Fibroblast of lung (primary cell): ENCODE results near the gene COG5. TPM values are rescaled to one million over a fixed set of nuclear protein-coding genes. Genes with fewer than 3 reads are reported as not detected.

Source experiments
- DNase-seq, 2 donors: peaks; one replicate each; pipeline versions ENCODE4 v3.0.0 to v3.0.0-alpha.2; 2010; ENCODE audit warnings: low read depth in 2 of 2
- H2AFZ ChIP-seq: 2 replicates; pipeline ENCODE4 v1.5.1; 2012; ENCODE audit warnings: low read length, control low read depth, inconsistent platforms
- H3K27ac ChIP-seq: 2 replicates; pipeline ENCODE4 v1.5.1; 2011; ENCODE audit warnings: low read length, control low read depth; ENCODE audit not compliant: insufficient read depth
- H3K27me3 ChIP-seq: 2 replicates; pipeline ENCODE4 v1.5.1; 2011; ENCODE audit warnings: mild to moderate bottlenecking, low read length; ENCODE audit not compliant: control insufficient read depth, insufficient read depth
- H3K36me3 ChIP-seq: 2 replicates; pipeline ENCODE4 v1.5.1; 2011; ENCODE audit warnings: low read length; ENCODE audit not compliant: control insufficient read depth, insufficient read depth
- H3K4me1 ChIP-seq: 2 replicates; pipeline ENCODE4 v1.5.1; 2011; ENCODE audit warnings: low read length; ENCODE audit not compliant: control insufficient read depth, insufficient read depth; ENCODE audit errors: extremely low read depth
- H3K4me2 ChIP-seq: 2 replicates; pipeline ENCODE4 v1.5.1; 2011; ENCODE audit warnings: low read length, control low read depth; ENCODE audit not compliant: insufficient read depth; ENCODE audit errors: extremely low read depth
- H3K4me3 ChIP-seq, 4 experiments: fragments of 200-600 bp in 1 of 4; sonication (generic) in 1 of 4; replicated peaks in 1 of 4; 2 replicates each; pipeline ENCODE4 v1.5.1; 2011 to 2016; ENCODE audit warnings: low read length in 4 of 4, low read depth in 3 of 4, mild to moderate bottlenecking in 3 of 4, control low read depth in 2 of 4, inconsistent platforms in 1 of 4, mixed read lengths in 1 of 4; ENCODE audit not compliant: insufficient read depth in 1 of 4; ENCODE audit errors: control extremely low read depth in 1 of 4
- H3K79me2 ChIP-seq: 2 replicates; pipeline ENCODE4 v1.5.1; 2012; ENCODE audit warnings: mild to moderate bottlenecking, low read length, inconsistent platforms; ENCODE audit not compliant: control insufficient read depth, insufficient read depth
- H3K9ac ChIP-seq: 2 replicates; pipeline ENCODE4 v1.5.1; 2011; ENCODE audit warnings: mild to moderate bottlenecking, low read length, control low read depth; ENCODE audit not compliant: insufficient read depth
- H3K9me3 ChIP-seq: 2 replicates; pipeline ENCODE4 v1.5.1; 2012; ENCODE audit warnings: low read depth, low read length; ENCODE audit not compliant: control insufficient read depth, insufficient read depth
- H4K20me1 ChIP-seq: 2 replicates; pipeline ENCODE4 v1.5.1; 2011; ENCODE audit warnings: low read length; ENCODE audit not compliant: control insufficient read depth, insufficient read depth; ENCODE audit errors: extremely low read depth
- CTCF ChIP-seq, 2 donors: IDR thresholded peaks in 1 of 2; conservative IDR thresholded peaks in 1 of 2; 1 replicate in 1 of 2; 2 replicates in 1 of 2; pipeline ENCODE4 v1.5.1; 2011 to 2012; ENCODE audit warnings: low read length in 2 of 2, control low read depth in 1 of 2, inconsistent platforms in 1 of 2, low read depth in 1 of 2, mild to moderate bottlenecking in 1 of 2
- EZH2 ChIP-seq: IDR thresholded peaks from 2 replicates; pipeline ENCODE4 v1.5.1; 2012; ENCODE audit warnings: low read length, control low read depth, mild to moderate bottlenecking; ENCODE audit errors: missing control alignments
- polyA plus RNA-seq, 2 donors: library from polyadenylated mRNA; depleted of rRNA in 1 of 2; stranded (reverse) in 1 of 2; unstranded in 1 of 2; fragments of >200 nt; gene quantifications; 2 replicates each; pipeline ENCODE4 v1.2.1, GENCODE V29; 2011 to 2012; ENCODE audit warnings: missing spikeins in 1 of 2
- total RNA-seq: library from RNA; depleted of rRNA; stranded (reverse); fragments of >200 nt; gene quantifications from 2 replicates; pipeline ENCODE4 v1.2.1, GENCODE V29; 2014

COG5 gene
- total and polyA plus RNA-seq, 2 donors (not counting 1 experiment from before 2014, with no cell fraction given) = 34.5 to 40.3 TPM

GRCh38 chr7:107593025-107593410 lies 29.3 kb upstream of the COG5 start:
- Histone ChIP-seq H3K36me3 (no peaks in the 10 kb centered on the region), H3K4me2 (no peak overlapping the region), H3K27ac (no peak overlapping the region), H3K27me3 (no peaks in the 10 kb centered on the region), H2AFZ (no peak overlapping the region), H3K9ac (no peak overlapping the region), H3K9me3 (no peaks in the 10 kb centered on the region), H3K4me3 (no peak overlapping the region), H3K4me1 (peaks cover 5% of the 10 kb centered on the region), H3K79me2 (no peaks in the 10 kb centered on the region), H4K20me1 (no peaks in the 10 kb centered on the region)
- no peak for DNase-seq
- TF ChIP-seq EZH2 = no peak
- no peak for TF ChIP-seq CTCF (conservative IDR thresholded peaks at IDR 0.05 in 1 of 2, IDR thresholded peaks at IDR 0.05 in 1 of 2; ENCODE audit: low read depth in 1 of 2, low read length in 2 of 2)

GRCh38 chr7:107592361-107593024 lies 28.8 kb upstream of the COG5 start:
- H3K27me3 ChIP-seq = no peaks in the 10 kb centered on the region
- H4K20me1 ChIP-seq = no peaks in the 10 kb centered on the region
- H3K9me3 ChIP-seq = no peaks in the 10 kb centered on the region
- DNase-seq = peak; percentile 72 to 84
- H3K4me3 ChIP-seq = no peak overlapping the region
- no peak overlapping the region for H3K4me2 ChIP-seq
- no peak overlapping the region for H3K9ac ChIP-seq
- H3K27ac ChIP-seq = no peak overlapping the region
- H3K79me2 ChIP-seq = no peaks in the 10 kb centered on the region
- peaks cover 5% of the 10 kb centered on the region for H3K4me1 ChIP-seq
- no peak for TF ChIP-seq CTCF (conservative IDR thresholded peaks at IDR 0.05 in 1 of 2, IDR thresholded peaks at IDR 0.05 in 1 of 2; ENCODE audit: low read depth in 1 of 2, low read length in 2 of 2)
- no peak for TF ChIP-seq EZH2
- no peak overlapping the region for H2AFZ ChIP-seq
- H3K36me3 ChIP-seq = no peaks in the 10 kb centered on the region

GRCh38 chr7:107591421-107591820 lies 27.7 kb upstream of the COG5 start:
- no peak for TF ChIP-seq EZH2
- no peak for TF ChIP-seq CTCF (conservative IDR thresholded peaks at IDR 0.05 in 1 of 2, IDR thresholded peaks at IDR 0.05 in 1 of 2; ENCODE audit: low read depth in 1 of 2, low read length in 2 of 2)
- Histone ChIP-seq H4K20me1 (no peaks in the 10 kb centered on the region), H3K4me2 (no peak overlapping the region), H3K4me3 (no peak overlapping the region), H3K79me2 (no peaks in the 10 kb centered on the region), H2AFZ (no peak overlapping the region), H3K36me3 (no peaks in the 10 kb centered on the region), H3K9ac (no peak overlapping the region), H3K9me3 (no peaks in the 10 kb centered on the region), H3K27ac (no peak overlapping the region), H3K27me3 (no peaks in the 10 kb centered on the region), H3K4me1 (peaks cover 5% of the 10 kb centered on the region)
- DNase-seq = no peak
